Measurements from ENCODE around the gene ABAT. TPM values are rescaled to one million over a fixed set of nuclear protein-coding genes. Genes with fewer than 3 reads are reported as not detected.

ABAT gene
- total RNA-seq, 2 experiments from 2014 or later = 2.0 to 6.7 TPM

DNA sequence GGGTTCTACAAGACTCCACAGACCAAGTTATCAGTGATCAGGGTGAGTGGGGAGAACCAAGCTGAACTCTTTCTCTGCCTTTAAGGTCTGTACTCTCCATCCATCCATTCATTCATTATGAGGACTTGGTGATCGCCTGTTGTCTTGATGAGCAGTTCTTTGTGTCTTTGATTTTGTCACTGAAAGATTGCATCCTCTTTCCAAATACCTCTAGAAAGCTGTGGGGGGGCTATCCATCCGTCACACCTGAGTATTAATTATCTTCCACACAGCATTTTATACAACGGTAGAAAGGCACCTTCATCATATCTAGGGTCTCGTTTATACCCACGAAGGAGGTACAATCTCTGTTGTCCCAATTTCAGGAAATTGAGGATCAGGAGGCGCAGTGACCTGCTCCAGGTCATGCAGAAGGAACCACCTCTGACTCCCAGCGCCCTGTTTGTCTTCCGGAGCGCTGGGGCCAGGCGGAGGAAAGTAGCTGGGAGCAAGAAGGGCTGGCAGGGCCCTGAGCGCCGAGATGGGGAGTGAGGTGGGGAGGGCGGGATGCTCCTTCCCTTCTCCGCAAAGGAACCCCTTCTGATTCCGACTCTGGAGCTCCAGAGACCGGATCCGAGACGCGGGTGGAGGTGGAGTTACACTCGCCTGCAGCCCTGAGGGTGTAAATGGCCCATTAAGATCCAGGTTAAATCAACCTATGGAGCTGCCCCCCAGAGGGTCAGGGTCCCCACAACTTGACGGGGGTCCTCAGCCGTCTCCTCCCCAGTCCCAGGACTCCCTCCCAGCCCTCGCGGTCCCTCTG lies 605 bp upstream of the ABAT start:
- POLR2A ChIA-PET = interaction anchor here (0.7 kb wide), 1 partner anchor 11 kb away, joined by 6 read pairs; no protein-coding TSS in a partner anchor
- H3K4me1 ChIP-seq (ENCODE audit: insufficient read depth, low read length, poor library complexity, severe bottlenecking) = peaks cover 8% of the 10 kb centered on the region
- H3K36me3 ChIP-seq (ENCODE audit: insufficient read depth, low read length) = no peaks in the 10 kb centered on the region
- TF ChIP-seq EZH2phosphoT487 (IDR thresholded peaks at IDR 0.05; ENCODE audit: borderline replicate concordance, low read depth, low read length) = no peak
- TF ChIP-seq, protein P1, sequence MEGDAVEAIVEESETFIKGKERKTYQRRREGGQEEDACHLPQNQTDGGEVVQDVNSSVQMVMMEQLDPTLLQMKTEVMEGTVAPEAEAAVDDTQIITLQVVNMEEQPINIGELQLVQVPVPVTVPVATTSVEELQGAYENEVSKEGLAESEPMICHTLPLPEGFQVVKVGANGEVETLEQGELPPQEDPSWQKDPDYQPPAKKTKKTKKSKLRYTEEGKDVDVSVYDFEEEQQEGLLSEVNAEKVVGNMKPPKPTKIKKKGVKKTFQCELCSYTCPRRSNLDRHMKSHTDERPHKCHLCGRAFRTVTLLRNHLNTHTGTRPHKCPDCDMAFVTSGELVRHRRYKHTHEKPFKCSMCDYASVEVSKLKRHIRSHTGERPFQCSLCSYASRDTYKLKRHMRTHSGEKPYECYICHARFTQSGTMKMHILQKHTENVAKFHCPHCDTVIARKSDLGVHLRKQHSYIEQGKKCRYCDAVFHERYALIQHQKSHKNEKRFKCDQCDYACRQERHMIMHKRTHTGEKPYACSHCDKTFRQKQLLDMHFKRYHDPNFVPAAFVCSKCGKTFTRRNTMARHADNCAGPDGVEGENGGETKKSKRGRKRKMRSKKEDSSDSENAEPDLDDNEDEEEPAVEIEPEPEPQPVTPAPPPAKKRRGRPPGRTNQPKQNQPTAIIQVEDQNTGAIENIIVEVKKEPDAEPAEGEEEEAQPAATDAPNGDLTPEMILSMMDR (conservative IDR thresholded peaks at IDR 0.05; ENCODE audit: low read length) = no peak
- no peaks in the 10 kb centered on the region for H3K79me2 ChIP-seq (ENCODE audit: insufficient read depth, low read depth, low read length)
- no peaks in the 10 kb centered on the region for H3K9me2 ChIP-seq (ENCODE audit: insufficient read depth, low read length)
- H3K4me2 ChIP-seq (ENCODE audit: low read length) = peak overlapping the region; percentile 96
- DNase-seq (ENCODE audit: low spot score) = no peak
- no TSS peak for BruUV-seq (replicated peaks)
- intact Hi-C loops (cut with micrococcal nuclease; ENCODE audit: unreplicated experiment) = no loop called here
- H2AFZ ChIP-seq (ENCODE audit: low read length) = peak overlapping the region; percentile 91; the same call in 1 of the 2 replicates
- CTCF ChIA-PET (ENCODE audit: unreplicated experiment) = no interaction called here
- no peaks in the 10 kb centered on the region for H4K20me1 ChIP-seq (ENCODE audit: insufficient read depth, low read length)
- peak overlapping the region; percentile 74 for H3K4me3 ChIP-seq (ENCODE audit: low read depth, low read length, poor library complexity, severe bottlenecking)
- H3K9me3 ChIP-seq (ENCODE audit: low read length) = no peaks in the 10 kb centered on the region
- no peak overlapping the region for H3K27ac ChIP-seq (ENCODE audit: low read depth, low read length, poor library complexity, severe bottlenecking)

DNA sequence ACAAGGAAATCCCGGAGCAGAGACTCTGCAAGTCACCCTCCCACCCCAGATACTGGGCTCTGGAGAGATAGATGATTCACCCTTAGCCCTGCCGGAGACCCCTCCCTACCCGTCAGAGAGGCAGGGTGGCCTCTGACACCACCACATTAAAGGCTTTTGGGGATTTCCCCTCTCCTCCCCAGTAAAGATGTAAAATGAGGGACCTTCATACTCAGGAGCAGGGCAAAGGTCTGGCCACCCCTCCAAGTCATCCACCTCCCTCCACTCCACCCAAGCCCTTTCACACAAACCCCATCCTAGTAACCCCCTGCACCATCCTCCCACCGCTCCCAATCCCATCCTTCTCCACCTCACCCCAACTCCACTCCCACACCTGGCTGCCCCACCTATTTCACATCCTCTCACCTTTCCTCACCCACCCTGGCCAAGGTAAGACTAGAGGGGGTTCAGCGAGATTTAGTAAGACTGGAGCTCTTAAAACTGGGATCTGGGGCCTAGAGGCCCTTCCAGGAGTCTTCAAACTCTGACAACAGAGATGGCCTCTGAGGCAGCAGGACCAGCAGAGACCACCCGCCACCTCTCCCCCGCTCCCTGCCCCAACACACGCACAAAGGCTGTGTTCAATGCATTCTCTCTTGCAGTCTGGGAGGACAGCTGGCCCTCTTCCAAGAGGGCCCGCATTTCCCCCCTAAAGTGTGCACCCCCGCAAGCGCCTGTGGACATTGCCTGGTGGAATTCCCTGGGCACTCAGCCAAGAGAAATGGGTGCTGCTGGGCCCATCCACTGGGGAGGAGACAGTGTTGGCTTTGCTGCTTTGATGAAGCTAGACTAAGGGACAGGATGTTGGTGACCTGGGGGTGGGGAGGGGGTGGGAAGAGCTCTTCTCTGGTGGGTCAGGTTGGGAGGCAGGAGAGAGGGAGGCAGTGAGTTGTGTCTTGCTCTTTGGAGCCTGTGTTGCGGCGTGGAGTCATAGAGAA lies 1.1 kb downstream of the ABAT start:
- Histone ChIP-seq H3K4me1 (ENCODE audit: insufficient read depth, low read length, poor library complexity, severe bottlenecking) (peaks cover 8% of the 10 kb centered on the region), H3K79me2 (ENCODE audit: insufficient read depth, low read depth, low read length) (no peaks in the 10 kb centered on the region), H3K36me3 (ENCODE audit: insufficient read depth, low read length) (no peaks in the 10 kb centered on the region), H3K4me2 (ENCODE audit: low read length) (peak overlapping the region; percentile 96), H4K20me1 (ENCODE audit: insufficient read depth, low read length) (no peaks in the 10 kb centered on the region), H3K4me3 (ENCODE audit: low read depth, low read length, poor library complexity, severe bottlenecking) (peak overlapping the region; percentile 74), H3K9me2 (ENCODE audit: insufficient read depth, low read length) (no peaks in the 10 kb centered on the region), H3K27ac (ENCODE audit: low read depth, low read length, poor library complexity, severe bottlenecking) (no peak overlapping the region), H3K9me3 (ENCODE audit: low read length) (no peaks in the 10 kb centered on the region), H2AFZ (ENCODE audit: low read length) (peak overlapping the region; percentile 91)
- BruUV-seq (replicated peaks) = no TSS peak
- ChIA-PET POLR2A (interaction anchor here (0.6 kb wide), 2 partner anchors 12 to 465 kb away, joined by 3 read pairs; no protein-coding TSS in a partner anchor), CTCF (ENCODE audit: unreplicated experiment) (no interaction called here)
- intact Hi-C loops (cut with micrococcal nuclease; ENCODE audit: unreplicated experiment) = no loop called here
- TF ChIP-seq, protein P1 (conservative IDR thresholded peaks at IDR 0.05; ENCODE audit: low read length) = no peak
- no peak for TF ChIP-seq EZH2phosphoT487 (IDR thresholded peaks at IDR 0.05; ENCODE audit: borderline replicate concordance, low read depth, low read length)
- DNase-seq (ENCODE audit: low spot score) = no peak

Data from OCI-LY7 (cell line).